NCI-H1436 treated with DMSO at 0.1 percent for 48 hours (cell line): Measurements from ENCODE around the gene ANKRD39.

Experiments
- DNase-seq: peaks from one replicate; lab custom pipeline; 2025; lab: John Stamatoyannopoulos, UW

ANKRD39 gene

DNA sequence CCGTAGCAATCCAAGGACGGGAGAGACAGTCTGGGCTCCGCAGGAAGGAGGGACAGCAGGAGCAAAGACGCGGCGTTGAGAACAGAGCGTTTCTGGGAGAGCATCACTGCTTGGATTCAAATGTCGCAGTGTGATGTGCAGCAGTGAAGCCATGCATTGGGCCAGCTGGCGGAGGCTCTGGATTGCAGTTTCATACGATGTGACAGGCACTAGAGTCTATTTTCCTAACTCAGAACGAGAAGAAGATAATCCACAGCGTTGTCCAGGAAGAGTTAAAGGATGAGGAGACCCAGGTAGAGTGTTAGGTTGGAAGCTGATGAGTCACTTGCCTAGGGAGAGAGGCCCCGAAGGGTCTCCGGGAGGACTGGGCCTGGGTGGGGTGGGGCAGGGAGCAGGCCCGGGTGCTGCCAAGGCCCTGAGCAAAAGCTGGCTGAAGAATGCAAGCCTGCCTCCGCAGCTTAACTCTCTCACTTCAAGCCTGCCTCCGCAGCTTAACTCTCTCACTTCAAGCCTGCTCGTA is 29.7 kb upstream of the ANKRD39 start:
- no peak for DNase-seq

DNA sequence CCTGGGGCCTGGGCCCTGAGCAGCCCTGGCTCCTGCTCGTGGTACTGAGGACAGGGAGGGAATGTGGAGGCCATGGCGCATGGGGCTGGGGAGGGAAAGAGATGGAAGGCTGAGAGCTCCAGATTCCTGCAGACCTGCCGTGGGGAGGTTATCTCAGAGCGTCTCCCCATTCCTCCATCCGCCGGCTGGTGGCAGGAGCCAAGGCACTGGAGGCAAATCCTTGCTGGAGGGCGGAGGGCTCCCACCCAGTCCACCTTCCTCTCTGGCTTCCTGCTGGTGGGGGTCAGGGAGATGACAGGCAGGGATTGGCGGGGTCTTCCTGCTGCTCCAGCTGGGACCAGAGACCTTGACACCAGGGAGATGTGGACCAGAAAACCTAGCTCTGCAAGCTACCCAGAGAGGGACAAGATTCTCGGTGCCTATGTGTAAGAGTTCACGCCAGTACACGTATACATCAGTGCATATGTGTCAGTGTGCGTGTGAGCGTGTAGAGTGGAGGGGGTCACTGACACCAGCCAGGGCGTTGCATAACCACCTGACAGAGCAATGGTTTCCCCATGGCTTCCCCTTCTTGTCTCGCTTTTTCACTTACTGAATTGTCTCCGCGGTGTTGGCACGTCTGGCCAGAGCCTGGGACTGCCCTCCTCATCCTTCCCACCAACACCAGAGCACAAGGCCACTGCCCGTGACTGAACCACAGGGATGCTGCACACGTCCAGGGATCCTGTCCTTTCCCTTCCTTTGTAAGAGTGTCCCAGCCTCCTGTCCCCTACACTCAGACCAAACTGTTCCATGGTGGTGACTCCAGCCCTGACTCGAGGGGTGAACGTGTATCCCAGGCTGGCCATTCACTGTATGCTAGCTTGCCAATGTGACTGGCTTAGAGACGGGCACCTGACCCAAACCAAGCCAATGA is 27.9 kb upstream of the ANKRD39 start:
- no peak for DNase-seq

DNA sequence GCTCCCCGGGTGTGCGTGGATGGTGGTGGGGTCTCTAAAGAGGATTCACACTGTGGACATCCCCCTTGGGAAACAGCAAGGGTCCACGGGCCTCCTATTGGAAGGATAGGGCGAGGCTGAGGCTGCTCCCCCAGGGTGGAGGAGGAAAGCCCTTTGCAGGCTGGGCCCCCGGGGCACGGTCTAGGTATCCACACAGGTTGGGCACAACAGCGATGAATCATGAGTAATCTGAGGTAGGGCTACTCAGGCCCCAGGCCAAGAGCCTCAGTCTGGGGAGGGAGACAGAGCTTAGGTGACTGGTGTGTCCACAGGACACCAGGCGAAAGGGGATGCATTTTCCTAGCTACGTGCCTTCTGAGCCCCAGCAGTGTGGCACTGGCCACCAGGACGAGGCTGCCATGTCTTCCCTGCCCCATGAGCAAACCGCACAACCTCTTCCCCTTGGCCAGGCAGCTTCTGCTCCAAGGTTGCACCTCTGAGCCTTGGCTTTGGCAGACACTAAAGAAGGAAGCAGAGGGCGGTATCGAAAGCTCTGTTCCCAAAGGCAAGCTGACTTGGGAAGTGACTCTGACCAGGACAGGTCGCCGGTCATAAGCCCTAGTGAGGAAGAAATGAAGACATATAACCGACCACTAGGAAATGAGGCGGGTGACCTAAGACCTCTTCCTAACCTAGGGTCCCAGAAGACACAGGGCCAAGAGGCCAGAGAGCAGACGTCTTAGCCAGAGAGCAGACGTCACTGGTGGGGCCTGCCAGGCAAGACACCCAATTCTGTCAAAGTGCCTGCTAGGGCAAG is 26.7 kb upstream of the ANKRD39 start:
- no peak for DNase-seq

DNA sequence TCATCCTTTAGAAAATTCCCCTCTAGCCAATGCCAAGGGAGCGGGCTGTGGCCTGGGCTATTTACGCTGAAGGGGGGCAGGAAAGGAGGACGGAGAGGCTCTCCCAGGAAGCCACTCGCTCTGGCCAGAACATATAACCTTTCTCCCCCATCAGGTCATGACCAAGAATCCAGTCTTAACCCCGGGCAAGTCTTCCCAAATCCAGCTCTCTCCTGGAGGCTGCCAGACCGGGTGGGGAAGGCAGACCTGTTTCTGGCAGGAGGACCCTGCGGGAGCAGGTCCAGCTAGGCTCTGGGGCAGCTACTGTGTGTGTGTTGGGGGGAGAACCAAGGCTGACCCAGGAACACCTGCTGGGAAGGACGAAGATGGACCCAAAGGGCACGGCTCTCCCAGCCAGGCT is 25.5 kb upstream of the ANKRD39 start:
- DNase-seq, result no peak

DNA sequence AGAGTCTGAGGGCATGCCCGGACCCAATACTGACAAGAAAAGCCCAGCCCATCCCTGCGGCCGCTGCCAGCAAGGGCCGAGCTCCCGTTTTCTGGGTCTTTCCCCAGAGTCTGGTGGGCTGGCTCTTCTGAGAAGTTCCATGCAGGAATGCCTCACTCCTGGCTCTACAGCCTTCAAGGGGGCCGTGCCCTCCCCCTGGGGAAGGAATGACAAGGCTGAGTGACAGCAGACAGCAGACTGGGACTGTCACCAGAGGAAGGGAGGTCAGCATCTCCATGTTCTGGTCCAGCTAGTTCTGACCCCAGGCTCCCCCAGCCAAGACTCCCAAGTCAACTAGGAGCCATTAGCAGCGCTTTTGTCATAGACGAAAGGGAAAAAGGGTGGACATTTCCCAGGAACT is 25.1 kb upstream of the ANKRD39 start:
- no peak for DNase-seq

DNA sequence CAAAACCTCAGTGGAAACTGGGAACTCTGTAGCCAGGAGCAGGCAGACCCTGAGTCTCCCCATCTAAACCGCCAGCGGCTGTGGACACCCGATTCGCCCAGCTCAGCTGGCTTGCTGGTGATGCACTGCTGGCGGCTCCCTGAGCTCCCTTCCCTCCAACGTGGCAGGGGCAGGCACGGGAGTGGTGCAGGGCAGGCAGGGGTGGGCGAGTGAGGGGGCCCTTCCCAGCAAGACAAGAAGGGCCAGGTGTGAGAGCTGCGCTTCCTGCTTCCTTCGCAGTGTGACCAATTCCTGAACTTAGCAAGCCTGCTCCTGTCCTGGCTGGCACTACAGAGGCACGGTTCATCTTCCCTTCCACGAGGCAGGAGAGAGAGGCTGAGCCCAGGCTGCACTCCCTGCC is 24.4 kb upstream of the ANKRD39 start:
- no peak for DNase-seq

DNA sequence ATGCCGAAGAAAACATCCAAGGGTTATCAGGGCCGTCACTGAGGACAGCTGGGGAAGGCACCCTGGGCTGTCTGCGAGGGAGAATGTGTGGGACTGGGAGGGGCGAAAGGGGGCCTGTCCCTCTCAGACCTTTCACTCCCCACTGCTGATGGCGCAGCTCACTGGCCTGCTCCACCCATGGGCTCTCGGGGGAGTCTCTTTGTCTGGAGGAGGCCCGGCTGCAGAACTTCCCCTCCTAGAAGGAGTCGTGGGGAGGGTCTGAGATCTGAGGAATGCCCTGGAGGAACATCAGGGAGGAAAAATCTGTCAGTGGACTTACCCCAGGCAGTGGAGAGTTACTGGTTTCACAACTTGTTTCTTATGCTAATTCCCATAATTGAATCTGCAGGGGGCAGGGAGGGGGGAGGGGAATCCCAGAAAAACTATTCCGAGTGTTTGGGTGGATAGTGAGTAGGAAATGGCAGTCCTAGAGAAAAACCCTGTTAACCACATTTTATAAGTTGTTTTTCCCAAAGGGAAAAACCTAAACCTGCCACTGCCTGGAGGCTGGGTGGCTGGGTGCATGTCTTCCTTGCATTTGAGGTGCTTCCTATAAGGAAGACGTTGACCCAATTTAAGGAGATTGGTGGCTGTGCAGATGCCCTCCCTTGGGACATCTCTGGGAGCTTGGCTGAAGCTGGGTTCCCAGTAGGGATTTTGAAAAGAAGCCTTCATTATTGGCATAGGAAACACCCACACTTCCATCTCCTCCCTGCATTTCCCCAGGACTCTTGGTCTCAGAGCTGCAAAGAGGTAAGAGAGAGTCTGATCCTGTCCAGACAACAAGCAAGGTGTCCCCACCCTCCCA is 23.8 kb upstream of the ANKRD39 start:
- DNase-seq, result no peak

DNA sequence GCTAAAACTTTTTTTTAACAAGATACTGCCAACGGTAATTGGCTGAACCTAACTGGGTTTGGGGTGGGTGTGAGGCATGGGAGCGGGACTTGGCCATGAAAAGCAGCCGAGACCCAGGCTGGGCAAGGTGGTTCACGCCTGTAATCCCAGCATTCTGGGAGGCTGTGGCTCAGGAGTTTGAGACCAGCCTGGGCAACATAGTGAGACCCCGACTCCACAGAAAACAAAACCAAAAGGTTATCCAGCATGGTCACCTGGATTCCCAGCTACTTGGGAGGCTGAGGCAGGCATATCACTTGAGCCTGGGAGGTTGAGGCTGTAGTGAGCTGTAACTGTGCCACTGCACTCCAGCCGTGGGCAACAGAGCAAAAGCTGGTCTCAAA is 23.1 kb upstream of the ANKRD39 start:
- DNase-seq, result no peak

DNA sequence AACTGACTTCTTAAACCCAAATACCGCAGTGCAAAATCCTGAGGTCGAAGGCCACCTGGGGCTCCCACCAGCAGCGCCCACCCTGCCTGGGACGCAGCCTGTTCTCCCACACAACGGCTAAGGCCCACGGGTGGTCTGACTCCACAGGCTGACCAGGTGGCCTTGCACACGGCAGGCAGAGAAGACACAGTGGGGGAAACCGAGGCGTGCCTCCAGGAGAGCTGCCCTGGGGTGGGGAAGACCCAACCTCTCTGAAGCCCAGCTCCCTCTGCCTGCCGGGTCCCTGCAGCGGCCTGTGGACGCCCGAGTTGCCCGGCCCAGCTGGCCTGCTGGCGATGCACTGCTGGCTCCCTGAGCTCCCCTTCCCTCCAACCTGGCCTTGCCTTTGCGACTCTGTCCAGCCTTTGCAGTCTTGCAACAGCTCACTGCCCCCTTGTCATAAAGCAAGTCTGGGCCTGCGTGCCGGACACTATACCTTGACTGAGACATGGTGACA is 21.8 kb upstream of the ANKRD39 start:
- no peak for DNase-seq

DNA sequence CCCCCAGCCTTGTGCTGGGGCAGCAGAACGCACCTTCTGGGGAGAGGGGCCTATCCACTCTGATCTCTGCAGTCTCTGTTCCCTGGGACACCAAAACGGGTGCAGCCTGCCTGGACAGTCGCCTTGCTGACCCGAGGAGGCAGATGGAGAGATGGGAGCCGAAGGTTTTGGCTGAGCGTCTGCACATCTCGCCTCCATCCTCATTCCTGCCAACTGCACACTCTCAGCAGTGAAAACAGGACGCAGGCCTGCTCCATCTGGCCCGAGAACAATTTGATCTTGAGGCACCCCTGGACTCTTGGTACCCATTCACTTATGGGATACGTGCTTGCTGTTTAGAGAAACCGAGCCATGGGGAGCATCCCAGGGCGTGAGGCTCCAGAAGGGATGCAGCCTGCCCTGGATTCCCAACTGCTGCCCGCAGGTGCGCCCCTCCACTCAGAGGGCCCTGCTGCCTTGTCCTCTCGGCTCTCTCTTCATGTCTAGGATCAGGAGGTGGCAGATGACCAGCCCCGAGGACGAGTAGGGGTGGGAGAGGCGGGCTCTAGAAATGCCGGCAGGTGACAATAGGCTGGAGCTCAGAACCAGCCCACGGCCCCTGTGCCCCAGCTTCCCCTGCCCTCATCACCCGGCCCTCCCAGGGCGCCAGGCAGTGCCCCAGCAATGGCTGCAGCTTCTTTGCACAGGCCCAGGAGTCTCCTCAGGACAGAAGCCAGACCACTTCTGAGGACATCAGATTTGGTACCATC is 21.2 kb upstream of the ANKRD39 start:
- DNase-seq, result no peak

DNA sequence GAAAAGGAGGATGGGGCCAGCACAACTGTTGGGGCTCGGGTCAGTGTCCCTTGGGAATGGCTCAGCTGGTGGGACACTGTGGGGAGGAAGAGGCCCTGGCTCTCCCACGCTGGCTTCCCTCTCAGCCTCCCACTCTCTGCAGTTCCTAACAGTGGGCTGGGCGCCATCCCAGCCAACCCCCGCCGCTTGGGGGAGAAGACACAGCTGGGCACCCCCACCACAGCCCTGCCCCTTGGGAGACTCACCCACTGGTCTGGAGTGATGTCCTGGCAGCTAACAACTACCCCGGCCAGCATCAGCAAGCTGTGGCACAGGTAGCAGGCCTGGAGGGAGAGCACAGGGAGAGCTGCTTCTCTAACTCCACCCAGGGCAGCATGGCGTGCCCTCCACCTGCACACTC is 20.4 kb upstream of the ANKRD39 start:
- no peak for DNase-seq

DNA sequence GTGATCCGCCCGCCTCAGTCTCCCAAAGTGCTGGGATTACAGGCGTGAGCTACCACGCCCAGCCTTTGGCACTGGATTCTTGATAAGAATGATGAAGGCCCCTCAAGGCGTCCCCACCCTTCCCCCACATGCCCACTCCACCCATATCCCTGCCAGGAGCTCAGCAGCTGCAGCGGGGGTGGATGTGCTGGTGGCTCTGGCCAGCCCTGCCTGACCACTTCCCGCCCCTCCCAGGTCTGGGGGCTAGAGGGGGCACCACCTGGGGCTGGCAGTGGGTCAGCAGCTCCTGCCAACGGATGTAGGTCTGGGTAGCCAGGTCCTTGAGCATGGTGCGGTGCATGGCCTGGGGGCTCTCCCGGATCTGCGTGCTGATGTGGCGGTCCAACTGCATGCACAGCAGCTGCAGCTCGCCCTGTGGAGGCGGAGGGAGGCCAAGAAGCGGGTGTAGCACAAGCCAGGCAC is 19.8 kb upstream of the ANKRD39 start:
- DNase-seq, result no peak

DNA sequence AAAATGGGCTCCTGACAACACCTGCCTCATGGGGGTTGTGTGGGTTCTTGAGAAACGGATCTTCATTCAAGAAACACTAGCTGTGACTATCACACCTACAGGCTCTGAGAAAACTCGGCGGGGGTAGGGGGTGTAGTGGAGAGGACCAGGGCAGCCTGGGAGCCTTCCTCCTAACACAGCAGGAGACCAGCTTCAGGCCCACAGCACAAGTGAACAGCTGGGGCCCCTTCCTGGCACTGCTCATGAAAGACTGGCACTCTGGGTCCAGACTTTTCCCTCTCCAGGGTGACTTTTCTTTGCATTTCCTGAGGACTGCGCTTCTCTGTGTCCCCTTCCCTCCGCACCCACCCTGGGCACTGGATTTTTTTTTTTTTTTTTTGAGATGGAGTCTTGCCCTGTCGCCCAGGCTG is 19.2 kb upstream of the ANKRD39 start:
- no peak for DNase-seq

DNA sequence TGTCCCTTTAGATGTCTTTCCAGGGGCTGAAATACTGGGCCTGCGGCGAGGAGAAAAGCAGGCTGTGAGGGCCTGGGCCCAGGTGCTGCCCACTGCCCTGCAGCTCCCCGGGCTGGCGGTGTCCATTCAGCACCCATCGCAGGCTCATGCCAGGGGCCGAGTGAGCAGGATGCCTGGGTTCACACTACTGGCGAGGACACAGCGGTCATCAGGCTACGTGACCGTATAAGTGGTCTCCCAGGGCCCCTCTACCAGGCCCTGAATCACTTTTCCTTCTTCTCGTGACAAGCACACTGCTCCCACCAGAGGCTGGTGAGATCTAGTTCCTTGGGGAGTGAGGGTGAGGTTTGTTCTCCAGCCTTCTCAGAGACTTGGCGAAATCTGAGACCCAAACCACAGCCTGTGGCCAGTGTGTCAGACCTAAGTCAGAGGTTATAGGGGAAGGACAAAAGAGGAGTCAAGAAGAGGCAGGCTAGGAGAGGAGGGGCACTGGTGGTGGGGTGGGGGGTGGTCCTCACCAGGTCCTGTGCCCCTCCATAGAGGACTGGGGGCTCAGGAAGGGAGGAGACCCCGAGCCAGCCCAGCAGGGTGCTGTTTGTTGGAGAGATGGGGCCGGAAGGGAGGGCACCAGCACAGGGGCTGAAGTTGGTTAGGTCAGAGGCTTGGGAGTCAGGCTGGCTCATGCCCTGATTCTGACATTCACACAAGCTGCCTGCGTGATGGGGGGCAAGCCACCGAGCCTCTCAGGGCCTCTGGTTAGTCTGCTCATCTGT is 18.6 kb upstream of the ANKRD39 start:
- no peak for DNase-seq

DNA sequence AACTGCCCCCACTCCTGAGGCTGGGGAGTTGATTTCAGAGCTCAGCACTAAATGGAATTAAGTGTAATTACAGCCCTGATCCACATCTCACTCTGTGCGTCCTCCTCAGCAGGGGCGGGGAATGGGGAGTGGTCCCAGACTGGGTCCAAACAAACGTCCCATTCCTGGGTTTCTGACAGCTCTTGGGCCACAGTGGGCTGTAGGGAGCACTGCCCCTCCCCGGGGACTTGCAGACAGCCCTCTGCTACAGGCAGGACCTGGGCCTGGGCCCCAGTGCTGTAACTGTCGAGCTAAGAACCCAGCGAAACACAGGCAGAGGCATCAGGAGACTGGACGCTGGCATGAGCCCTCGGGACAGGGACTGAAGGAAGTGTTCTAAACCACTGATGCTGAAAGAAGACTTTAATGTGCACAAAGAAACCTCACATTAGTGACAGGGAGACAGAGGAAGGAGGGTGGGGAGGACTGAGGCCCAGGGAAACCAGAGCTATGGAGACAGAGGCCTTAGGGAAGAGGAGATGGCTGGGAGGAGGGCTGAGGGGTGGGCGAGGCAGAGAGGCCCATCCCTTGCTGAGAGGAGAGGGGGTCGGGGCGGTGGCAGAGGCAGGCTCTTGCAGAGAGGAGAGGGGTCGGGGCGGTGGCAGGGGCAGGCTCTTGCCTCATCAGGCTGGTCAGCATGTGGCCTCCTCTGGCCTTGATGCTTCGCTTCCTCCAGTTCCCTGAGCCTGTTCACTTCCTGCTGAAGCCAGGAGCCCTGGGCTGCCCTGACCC is 17.9 kb upstream of the ANKRD39 start:
- no peak for DNase-seq

DNA sequence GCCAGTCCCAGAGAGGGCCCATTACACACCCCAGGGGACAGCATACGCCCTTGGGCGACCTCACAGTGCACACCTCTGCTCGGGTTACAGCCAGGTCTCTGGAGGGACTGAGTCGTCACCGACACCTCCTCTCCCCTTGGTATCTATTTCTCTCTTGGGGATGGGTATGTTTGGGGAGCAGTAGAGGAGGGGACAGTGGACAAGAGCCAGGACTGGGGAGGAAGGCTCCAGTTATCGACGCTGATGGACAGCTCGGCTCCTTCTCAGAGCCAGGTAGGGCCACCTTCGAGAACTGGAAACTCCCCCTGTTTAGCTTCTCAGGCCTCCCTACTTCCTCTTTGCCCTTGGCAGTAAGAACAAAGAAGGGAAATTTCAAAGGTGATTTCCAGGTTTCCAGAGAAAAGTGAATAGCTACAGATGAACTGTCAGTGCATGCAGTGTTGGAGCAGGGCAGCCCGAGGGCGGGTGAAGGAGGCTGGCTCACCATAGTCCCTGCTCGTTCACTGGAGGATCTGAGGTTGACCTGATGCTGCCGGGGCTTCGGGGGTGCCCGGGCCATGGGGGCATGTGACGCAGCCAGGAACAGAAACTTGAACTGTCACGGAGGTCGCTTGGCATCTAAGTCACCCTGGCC is 16.5 kb upstream of the ANKRD39 start:
- no peak for DNase-seq

DNA sequence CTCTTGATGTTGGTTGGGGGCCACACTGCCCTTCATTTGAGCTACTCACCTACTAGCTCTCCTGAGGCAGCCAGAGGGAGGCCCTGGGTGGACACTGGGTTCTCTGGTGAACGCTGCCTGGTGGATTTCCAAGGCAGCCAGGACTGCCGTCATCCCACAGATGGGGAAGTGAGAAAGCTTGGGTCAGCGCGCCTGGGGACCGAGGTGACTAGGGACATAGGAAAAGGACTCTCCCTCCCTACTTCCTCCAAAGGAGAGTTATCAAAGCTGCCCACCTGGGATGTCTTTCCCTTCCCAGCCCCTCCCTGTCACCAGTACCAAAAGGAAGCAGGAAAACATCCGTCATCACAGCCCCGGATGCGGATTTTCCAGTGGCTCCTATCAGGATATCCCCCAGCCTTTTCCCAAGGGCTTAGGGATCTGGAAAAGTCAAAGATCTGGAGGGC is 15.9 kb upstream of the ANKRD39 start:
- no peak for DNase-seq

DNA sequence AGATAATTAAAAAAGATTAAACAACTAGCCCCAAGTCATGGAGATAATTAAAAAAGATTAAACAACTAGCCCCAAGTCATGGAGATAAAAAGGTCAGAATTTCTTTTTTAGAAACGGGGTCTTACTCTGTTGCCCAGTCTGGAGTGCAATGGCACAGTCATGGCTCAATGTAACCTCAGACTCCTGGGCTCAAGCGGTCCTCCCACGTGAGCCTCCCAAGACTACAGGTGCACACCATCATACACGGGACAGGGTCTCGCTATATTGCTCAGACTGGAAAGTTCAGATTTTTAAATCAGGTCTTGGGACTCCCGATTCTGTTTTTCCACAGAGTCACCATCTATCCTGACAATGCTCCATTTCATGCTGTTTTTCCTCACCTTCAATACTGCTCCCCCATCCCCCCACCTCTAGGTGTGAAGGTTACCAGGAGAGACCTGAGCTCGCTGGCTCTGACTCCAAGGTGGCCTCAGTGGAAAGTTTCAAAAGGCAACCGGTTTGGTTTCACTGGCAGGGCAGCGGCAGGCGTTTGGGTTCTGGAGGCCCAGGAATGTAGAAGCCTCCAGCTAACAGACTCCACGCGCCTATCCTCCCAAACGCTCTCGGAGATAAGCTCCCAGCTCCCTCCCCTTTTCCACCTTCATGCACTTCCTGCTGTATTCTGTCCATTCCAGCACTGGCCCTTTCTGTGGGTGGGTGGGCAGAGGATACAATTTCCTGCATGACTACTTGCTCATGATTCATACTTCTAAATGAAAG is 15.0 kb upstream of the ANKRD39 start:
- DNase-seq, result no peak
